Activated CD4-positive, alpha-beta T cell treated with anti-CD3 and anti-CD28 coated beads, Interleukin-2, amount 10 ng/mL, durations not matched to agents 24 days and 14 days (primary cell): ENCODE results near the gene CFAP97. TPM values are rescaled to one million over a fixed set of nuclear protein-coding genes. Genes with fewer than 3 reads are reported as not detected.
"Not testable (repeated sequence)": the region's sequence is repeated elsewhere in the genome, so short reads cannot be mapped to it uniquely, and the experiment has no call there.

ENCODE experiments used
- DNase-seq: peaks from one replicate; pipeline ENCODE4 v3.0.0; 2022
- H3K27ac Mint-ChIP-seq: one replicate; pipeline ENCODE4 v1.8.0; 2022; ENCODE audit warnings: mild to moderate bottlenecking, mixed read lengths
- H3K27me3 Mint-ChIP-seq: one replicate; pipeline ENCODE4 v1.8.0; 2022; ENCODE audit warnings: mixed read lengths
- H3K36me3 Mint-ChIP-seq: one replicate; pipeline ENCODE4 v1.8.0; 2022; ENCODE audit warnings: low read depth, mild to moderate bottlenecking, mixed read lengths
- H3K4me1 Mint-ChIP-seq: one replicate; pipeline ENCODE4 v1.8.0; 2021; ENCODE audit warnings: mixed read lengths
- H3K4me3 Mint-ChIP-seq: one replicate; pipeline ENCODE4 v1.8.0; 2022; ENCODE audit warnings: mild to moderate bottlenecking, moderate library complexity, mixed read lengths
- H3K9me3 Mint-ChIP-seq: one replicate; pipeline ENCODE4 v1.8.0; 2021; ENCODE audit warnings: mixed read lengths
- intact Hi-C: fragments of 100-400 bp; cut with micrococcal nuclease; formaldehyde crosslinking; loops from one replicate; pipeline ENCODE4 v1.15.1; 2023
- total RNA-seq: library from RNA; stranded (reverse); gene quantifications from 2 replicates; pipeline ENCODE4 v1.2.3, GENCODE V29; 2022

Gene CFAP97
- total RNA-seq, 1 donor from 2014 or later, result 56.6 TPM

- Mint-ChIP-seq H3K27me3 (peaks cover 2% of the 10 kb centered on the region), H3K27ac (no peak overlapping the region), H3K36me3 (peaks cover 17% of the 10 kb centered on the region), H3K4me1 (peaks cover 41% of the 10 kb centered on the region), H3K9me3 (no peaks in the 10 kb centered on the region), H3K4me3 (no peak overlapping the region)
- DNase-seq, result no peak
- intact Hi-C loops, result loop anchor here (10.0 kb wide), 1 partner anchor 380 kb away; no protein-coding TSS in a partner anchor
These were observed 11.5 kb upstream of the CFAP97 start for GRCh38 chr4:185215261-185215660.

DNA sequence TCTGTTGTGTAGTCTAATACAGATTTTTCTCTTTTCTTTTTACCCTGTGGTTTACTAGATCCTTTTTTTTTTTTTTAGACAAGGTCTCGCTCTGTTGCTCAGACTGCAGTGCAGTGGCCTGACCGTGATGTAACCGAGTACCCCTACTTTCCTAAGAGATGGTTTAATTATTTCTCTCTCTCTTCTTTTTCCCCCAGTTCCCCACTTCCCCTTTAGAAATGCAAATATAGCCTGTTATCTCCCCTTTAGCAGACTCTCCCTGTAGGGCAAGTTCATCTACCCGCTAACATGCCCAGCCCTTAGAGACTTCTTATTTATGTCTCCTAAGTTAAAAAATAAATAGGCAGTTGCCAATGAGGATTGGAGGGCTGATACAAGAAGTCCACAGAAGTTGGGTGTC is 10.1 kb upstream of the CFAP97 start:
- Mint-ChIP-seq H3K4me3 (no peak overlapping the region), H3K27ac (no peak overlapping the region), H3K27me3 (peaks cover 3% of the 10 kb centered on the region), H3K4me1 (peaks cover 42% of the 10 kb centered on the region), H3K9me3 (no peaks in the 10 kb centered on the region), H3K36me3 (peaks cover 17% of the 10 kb centered on the region)
- intact Hi-C loops, result loop anchor here (10.0 kb wide), 1 partner anchor 381 kb away; no protein-coding TSS in a partner anchor
- DNase-seq, result no peak

DNA sequence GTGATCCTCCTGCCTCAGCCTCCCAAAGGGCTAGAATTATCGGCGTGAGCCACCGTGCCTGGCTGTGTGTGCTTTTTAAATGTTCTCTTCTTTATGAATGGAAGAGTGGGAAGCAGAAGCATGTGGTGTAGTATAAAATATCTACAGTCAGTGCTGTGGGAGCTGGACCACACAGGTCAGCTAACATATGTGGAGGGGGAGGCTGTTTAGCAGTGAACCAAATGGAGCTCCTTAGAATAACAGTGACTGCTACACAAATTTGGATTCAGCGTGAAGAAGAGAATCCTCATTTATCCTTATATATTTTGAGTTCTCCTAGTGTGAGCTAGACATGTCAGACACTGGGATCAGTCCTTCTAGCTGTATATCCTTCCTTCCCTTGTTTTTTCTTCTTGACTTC is 8.8 kb upstream of the CFAP97 start:
- no peak for DNase-seq
- peaks cover 3% of the 10 kb centered on the region for H3K27me3 Mint-ChIP-seq
- H3K27ac Mint-ChIP-seq, result no peak overlapping the region
- H3K9me3 Mint-ChIP-seq, result no peaks in the 10 kb centered on the region
- no peak overlapping the region for H3K4me3 Mint-ChIP-seq
- peaks cover 17% of the 10 kb centered on the region for H3K36me3 Mint-ChIP-seq
- intact Hi-C loops, result loop anchor here (10.0 kb wide), 1 partner anchor 382 kb away; no protein-coding TSS in a partner anchor
- H3K4me1 Mint-ChIP-seq, result peaks cover 42% of the 10 kb centered on the region

- H3K27me3 Mint-ChIP-seq, result peaks cover 3% of the 10 kb centered on the region
- H3K4me3 Mint-ChIP-seq, result peak overlapping the region; percentile 91
- no peak for DNase-seq
- H3K27ac Mint-ChIP-seq, result no peak overlapping the region
- peaks cover 17% of the 10 kb centered on the region for H3K36me3 Mint-ChIP-seq
- no peaks in the 10 kb centered on the region for H3K9me3 Mint-ChIP-seq
- intact Hi-C loops, result loop anchor here (10.0 kb wide), 1 partner anchor 383 kb away; no protein-coding TSS in a partner anchor
- peaks cover 37% of the 10 kb centered on the region for H3K4me1 Mint-ChIP-seq
These were observed 7.8 kb upstream of the CFAP97 start for GRCh38 chr4:185211641-185212040.

- Mint-ChIP-seq H3K36me3 (peaks cover 17% of the 10 kb centered on the region), H3K4me3 (peak overlapping the region; percentile 91), H3K27ac (no peak overlapping the region), H3K27me3 (peaks cover 3% of the 10 kb centered on the region), H3K4me1 (peaks cover 35% of the 10 kb centered on the region), H3K9me3 (no peaks in the 10 kb centered on the region)
- intact Hi-C loops, result loop anchor here (10.0 kb wide), 1 partner anchor 384 kb away; no protein-coding TSS in a partner anchor
- no peak for DNase-seq
These were observed 7.2 kb upstream of the CFAP97 start for GRCh38 chr4:185211035-185211434.

DNA sequence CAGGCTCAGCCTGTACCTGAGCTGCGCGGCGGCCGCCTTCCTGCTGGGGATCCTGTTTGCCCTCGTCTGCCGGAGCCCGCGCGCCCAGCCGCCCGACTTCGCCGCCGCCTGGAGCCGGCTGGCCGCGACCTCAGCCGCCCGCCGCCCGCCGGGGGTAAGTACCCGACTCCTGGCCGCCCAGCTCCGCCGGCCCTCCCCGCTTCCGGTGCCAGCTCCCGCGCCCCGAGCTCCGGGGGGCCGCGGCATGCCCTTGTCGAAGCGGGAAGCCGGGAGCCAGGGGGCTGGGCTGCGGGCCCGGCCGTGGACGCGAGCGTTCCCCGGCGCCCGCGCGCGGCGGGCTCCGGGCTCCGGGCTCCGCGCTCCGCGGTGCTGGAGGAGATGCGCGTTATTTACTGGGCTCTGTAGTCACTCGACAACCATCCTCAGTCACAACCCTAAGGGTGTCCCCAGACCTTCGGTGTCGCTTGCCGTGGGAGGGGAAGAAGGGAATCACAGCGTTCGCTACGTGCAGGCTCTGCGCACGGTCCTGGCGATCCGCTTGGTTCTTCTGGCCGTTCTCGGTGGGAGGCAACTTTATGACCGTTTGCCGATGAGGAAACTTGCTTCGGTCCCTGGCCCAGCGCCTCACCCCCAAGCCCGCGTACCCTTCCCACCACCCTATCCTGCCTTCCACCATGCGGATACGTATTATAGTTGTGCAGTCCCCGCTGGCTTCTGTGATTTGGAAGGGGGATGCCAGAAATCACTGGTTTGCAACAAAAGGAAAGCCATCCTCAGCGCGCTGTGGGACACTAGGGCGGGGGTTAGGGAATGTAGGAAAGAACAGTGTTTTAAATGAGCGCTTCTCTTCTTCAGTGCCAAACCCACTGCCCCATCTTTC is 6.5 kb upstream of the CFAP97 start:
- peaks cover 3% of the 10 kb centered on the region for H3K27me3 Mint-ChIP-seq
- H3K27ac Mint-ChIP-seq, result peak overlapping the region; percentile 83
- intact Hi-C loops, result loop anchor here (1.0 to 10.0 kb wide), 2 partner anchors 134 to 384 kb away; no protein-coding TSS in a partner anchor
- H3K4me1 Mint-ChIP-seq, result peaks cover 38% of the 10 kb centered on the region
- H3K9me3 Mint-ChIP-seq, result no peaks in the 10 kb centered on the region
- peak; percentile 86 for DNase-seq
- peak overlapping the region; percentile 91 for H3K4me3 Mint-ChIP-seq
- H3K36me3 Mint-ChIP-seq, result peaks cover 17% of the 10 kb centered on the region

GRCh38 chr4:185209852-185210101 is 6.0 kb upstream of the CFAP97 start:
- intact Hi-C loops, result loop anchor here (1.0 to 10.0 kb wide), 7 partner anchors 45 to 985 kb away; partner anchors contain the start of genes ANKRD37, CCDC110 and CYP4V2

DNA sequence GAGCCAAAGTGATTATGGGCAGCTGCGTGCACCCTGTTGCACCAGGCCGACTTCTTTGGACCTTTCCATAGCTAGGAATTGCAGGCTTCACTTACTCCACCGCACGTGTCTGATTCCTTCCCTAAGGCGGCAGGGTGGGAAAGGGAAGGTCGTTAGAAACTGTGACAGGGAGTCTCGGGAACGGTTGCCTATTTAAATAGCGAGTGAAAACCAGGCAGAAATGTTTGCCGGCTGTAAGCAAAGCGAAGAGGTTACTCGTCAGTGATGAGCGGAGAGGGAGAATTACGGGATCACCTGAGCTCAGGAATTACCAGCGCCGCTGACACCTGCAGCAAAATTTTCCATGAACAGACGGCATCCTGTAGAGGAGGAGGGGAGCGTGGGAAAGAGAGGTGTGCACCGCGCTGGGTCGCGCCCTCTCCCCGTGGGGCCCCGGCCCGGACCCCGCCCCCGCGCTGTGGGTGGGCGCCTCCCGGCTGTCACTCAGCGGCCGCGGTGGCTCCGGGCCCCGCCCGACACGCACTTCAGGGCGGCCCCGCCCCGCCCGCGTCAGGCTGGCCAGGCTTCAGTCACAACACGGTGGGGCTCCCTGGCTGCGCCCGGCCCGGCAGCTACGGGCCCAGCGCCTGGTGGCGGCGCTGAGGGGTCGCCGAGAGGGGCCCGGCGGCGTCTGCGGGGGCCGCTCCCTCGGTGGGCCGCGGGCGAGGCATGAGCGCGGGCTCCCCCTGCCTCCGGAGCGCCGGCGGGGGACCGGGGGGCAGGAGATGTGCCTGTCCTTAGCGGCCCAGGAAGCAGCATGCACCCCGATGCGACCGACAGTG is 5.4 kb upstream of the CFAP97 start, which contains the start of gene SNX25:
Gene SNX25, plus strand, starts transcription at position 568 of the 821 bp plus-strand sequence. Its CDS starts 229 bp downstream, at position 797.
- intact Hi-C loops, result loop anchor here (1.0 to 10.0 kb wide), 5 partner anchors 44 to 986 kb away; partner anchors contain the start of genes ANKRD37, CCDC110 and CYP4V2
- Mint-ChIP-seq H3K27me3 (peaks cover 3% of the 10 kb centered on the region), H3K27ac (peak within 1 kb of the TSS; percentile 83), H3K9me3 (no peaks in the 10 kb centered on the region), H3K4me3 (peak within 1 kb of the TSS; percentile 94), H3K36me3 (peaks cover 16% of the 10 kb centered on the region), H3K4me1 (peaks cover 48% of the 10 kb centered on the region)
- DNase-seq, result peak; percentile 97

More at GRCh38 chr4:185209852-185210101, 6.0 kb upstream of the CFAP97 start:
- H3K27me3 Mint-ChIP-seq, H3K27ac Mint-ChIP-seq, H3K4me3 Mint-ChIP-seq, DNase-seq, H3K9me3 Mint-ChIP-seq: not testable (repeated sequence)
- Mint-ChIP-seq H3K4me1 (peaks cover 42% of the 10 kb centered on the region), H3K36me3 (peaks cover 17% of the 10 kb centered on the region)

GRCh38 chr4:185207466-185207865 is 3.7 kb upstream of the CFAP97 start:
- peaks cover 3% of the 10 kb centered on the region for H3K27me3 Mint-ChIP-seq
- intact Hi-C loops, result loop anchor here (10.0 kb wide), 2 partner anchors 673 to 987 kb away; partner anchors contain the start of gene CYP4V2
- no peak overlapping the region for H3K27ac Mint-ChIP-seq
- peaks cover 44% of the 10 kb centered on the region for H3K4me1 Mint-ChIP-seq
- no peak overlapping the region for H3K4me3 Mint-ChIP-seq
- peaks cover 9% of the 10 kb centered on the region for H3K36me3 Mint-ChIP-seq
- H3K9me3 Mint-ChIP-seq, result no peaks in the 10 kb centered on the region
- no peak for DNase-seq

GRCh38 chr4:185205697-185206342 is 2.0 kb upstream of the CFAP97 start:
- no peak overlapping the region for H3K27ac Mint-ChIP-seq
- no peak overlapping the region for H3K4me3 Mint-ChIP-seq
- intact Hi-C loops, result loop anchor here (10.0 kb wide), 2 partner anchors 671 to 989 kb away; partner anchors contain the start of gene CYP4V2
- no peak for DNase-seq
- H3K27me3 Mint-ChIP-seq, result peaks cover 2% of the 10 kb centered on the region
- H3K9me3 Mint-ChIP-seq, result no peaks in the 10 kb centered on the region
- H3K36me3 Mint-ChIP-seq, result peaks cover 10% of the 10 kb centered on the region
- peaks cover 42% of the 10 kb centered on the region for H3K4me1 Mint-ChIP-seq

DNA sequence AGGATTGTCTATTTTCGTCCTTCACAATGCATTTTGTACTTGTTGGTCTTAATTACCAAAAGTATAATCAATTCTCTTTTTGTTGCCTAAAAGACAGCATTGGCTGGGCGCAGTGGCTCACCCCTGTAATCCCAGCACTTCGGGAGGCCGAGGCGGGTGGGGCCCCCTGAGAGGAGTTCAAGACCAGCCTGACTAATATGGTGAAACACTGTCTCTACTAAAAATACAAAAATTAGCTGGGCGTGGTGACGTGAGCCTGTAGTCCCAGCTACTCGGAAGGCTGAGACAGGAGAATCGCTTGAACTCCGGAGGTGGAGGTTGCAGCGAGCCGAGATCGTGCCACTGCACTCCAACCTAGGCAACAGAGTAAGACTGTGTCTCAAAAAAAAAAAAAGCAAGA is 1.3 kb upstream of the CFAP97 start:
- not testable (repeated sequence) for H3K27ac Mint-ChIP-seq, H3K9me3 Mint-ChIP-seq, DNase-seq, H3K27me3 Mint-ChIP-seq
- intact Hi-C loops, result loop anchor here (10.0 kb wide), 2 partner anchors 670 to 990 kb away; partner anchors contain the start of gene CYP4V2
- H3K4me3 Mint-ChIP-seq, result peak overlapping the region; percentile 97
- peaks cover 38% of the 10 kb centered on the region for H3K4me1 Mint-ChIP-seq
- peaks cover 13% of the 10 kb centered on the region for H3K36me3 Mint-ChIP-seq

GRCh38 chr4:185204238-185204910 is 574 bp upstream of the CFAP97 start:
- H3K36me3 Mint-ChIP-seq, result peaks cover 18% of the 10 kb centered on the region
- peak overlapping the region; percentile 99 for H3K27ac Mint-ChIP-seq
- H3K9me3 Mint-ChIP-seq, result no peaks in the 10 kb centered on the region
- H3K4me1 Mint-ChIP-seq, result peaks cover 41% of the 10 kb centered on the region
- peaks cover 2% of the 10 kb centered on the region for H3K27me3 Mint-ChIP-seq
- peak; percentile 60 for DNase-seq
- H3K4me3 Mint-ChIP-seq, result peak overlapping the region; percentile 97
- intact Hi-C loops, result loop anchor here (1.0 to 10.0 kb wide), 6 partner anchors 192 to 1702 kb away; partner anchors contain the start of genes ACSL1, ANKRD37, CENPU and CYP4V2
